GM21723 (cell line): Measurements from ENCODE around the gene MAZ.

Source experiments
- ATAC-seq: cut with Tn5 transposase; IDR thresholded peaks from one replicate; pipeline ENCODE4 v1.9.1; 2021; ENCODE audit warnings: mild to moderate bottlenecking, moderate library complexity; ENCODE audit not compliant: unreplicated experiment

The MAZ gene

GRCh38 chr16:29850998-29851397 lies 44.7 kb downstream of the MAZ start:
- ATAC-seq = no peak

DNA sequence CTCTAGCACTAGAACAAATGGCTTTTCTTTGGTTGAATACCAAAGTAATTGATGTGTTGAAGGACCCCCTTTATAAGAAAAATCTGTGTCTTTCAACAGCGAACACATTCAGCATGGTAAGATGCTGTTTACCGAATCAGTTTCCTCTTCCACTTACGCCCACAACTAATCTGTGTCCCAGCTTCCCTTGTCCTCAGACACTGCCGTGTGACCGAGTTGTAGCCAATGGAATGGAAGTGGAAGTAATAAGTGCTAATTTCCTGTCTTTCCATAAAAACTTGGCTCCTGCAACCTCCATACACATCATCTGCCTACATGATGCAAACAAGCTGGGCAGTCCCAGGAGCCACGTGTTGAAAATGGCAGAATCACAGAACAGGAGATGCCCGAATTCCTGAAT lies 46.3 kb downstream of the MAZ start:
- ATAC-seq = no peak

DNA sequence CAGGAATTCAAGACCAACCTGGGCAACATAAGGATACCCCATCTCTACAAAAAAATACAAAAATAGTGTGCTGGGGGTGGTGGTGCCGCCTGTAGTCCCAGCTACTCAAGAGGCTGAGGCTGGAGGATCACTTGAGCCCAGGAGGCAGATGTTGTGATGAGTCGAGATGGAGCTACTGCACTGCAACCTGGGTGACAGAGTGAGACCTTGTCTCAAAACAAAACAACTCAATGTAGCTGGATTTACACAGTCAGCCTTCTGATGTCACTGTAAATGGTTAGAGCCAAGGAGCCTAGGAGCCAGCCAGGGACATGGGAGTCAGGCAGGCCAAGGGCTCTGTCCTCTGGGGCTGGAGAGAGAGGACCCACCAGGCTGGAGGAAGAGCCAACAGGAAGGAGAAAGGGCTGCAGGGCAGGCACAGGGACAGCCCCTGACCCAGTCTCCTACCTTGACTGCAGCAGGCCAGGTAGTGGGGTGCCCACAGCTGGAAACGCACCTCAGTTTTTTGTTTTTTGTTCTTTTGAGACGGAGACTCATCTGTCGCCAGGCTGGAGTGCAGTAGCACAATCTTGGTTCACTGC lies 48.3 kb downstream of the MAZ start:
- ATAC-seq = no peak

- ATAC-seq = no peak
Observed at GRCh38 chr16:29857133-29857760, 50.9 kb downstream of the MAZ start.

GRCh38 chr16:29858149-29858849 lies 52.0 kb downstream of the MAZ start:
- no peak for ATAC-seq

DNA sequence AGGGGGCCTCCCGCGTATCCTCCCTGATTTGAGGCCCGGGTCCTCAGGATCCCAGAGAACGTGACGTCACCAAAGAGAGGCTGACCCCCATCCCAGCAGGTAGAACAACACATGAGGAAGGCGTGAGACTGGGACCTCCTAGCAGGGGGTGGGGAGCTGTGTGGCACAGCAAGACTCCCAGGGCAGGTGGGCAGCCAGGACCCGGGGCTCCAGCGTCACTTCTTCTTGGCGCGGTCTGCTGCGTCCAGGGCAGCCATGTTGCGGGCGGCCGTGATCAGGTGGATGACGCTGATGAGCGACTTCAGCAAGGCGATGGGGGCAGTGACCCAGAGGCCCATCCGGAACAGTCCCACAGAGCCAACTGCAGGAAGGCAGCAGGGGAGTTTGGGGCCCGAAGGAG lies 52.6 kb downstream of the MAZ start:
- no peak for ATAC-seq

DNA sequence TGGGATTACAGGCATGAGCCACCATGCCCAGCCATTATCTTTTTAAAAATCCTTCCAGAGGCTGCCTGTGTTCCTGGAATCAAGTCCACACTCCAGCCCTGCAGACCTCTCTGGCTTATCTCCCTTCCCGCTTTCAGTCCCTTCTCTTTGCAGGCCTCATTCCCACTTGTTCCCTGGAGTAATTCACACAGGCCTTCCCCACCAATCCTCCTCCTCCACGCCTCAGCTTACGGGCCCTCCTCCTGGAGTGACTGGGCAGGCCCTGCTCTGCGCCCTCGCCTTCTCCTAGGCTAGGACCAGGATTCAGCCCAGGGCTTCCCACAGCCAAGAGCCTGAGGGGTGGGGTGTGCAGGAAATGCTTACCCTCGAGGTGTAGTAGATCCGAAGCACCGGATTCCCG lies 53.9 kb downstream of the MAZ start:
- no peak for ATAC-seq
